Putamen (tissue), 1 donor: ENCODE results near the gene FAM131B.

ENCODE experiments used
- DNase-seq: peaks from one replicate; pipeline ENCODE4 v3.0.0-alpha.2; 2016; ENCODE audit warnings: low spot score

Gene FAM131B

DNA sequence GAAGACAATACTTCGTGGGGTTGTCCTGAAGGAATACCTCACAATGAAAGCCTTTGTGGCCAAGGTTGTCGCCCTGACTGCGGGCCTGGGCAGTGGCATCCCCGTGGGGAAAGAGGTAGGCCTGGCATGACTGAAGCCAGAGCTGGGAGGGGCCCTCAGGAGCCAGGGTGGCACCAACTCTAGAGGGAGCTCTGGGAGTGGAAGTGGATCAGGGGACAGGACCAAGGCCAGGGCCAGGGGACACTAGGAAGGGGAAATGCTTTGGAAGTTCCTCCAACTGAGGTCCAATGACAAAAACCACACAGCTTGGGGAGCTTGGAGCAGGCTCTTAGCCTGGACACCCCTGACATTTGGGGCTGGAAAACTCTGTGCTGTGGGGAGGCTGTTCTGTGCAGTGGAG is 40.8 kb downstream of the FAM131B start:
- no peak for DNase-seq

- no peak for DNase-seq
Observed at GRCh38 chr7:143321242-143321641, 41.3 kb downstream of the FAM131B start.

- DNase-seq = no peak
Observed at GRCh38 chr7:143320620-143321019, 41.9 kb downstream of the FAM131B start.

GRCh38 chr7:143318661-143319060 is 43.9 kb downstream of the FAM131B start:
- DNase-seq = no peak

GRCh38 chr7:143316492-143316891 is 46.0 kb downstream of the FAM131B start:
- peak; percentile 66 for DNase-seq

DNA sequence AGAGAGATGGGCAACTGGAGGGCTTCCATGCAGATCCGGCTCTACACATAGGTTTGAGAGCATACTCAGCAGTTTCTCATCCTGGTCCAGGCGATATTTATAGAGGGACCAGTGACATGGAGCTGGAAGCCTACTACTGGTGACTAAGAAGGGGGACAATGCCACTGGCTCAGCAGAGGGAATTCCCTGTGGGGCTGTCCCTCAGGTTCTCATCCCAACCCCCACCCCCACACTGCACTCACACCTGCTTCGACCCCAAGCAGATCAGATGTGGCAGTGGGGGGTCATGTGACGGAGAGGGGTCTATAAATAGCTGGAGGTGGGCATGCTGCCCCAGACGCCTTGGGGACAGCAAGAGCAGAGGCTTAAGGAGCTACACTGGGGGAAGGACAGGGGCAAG is 46.7 kb downstream of the FAM131B start, which contains the start of gene CLCN1:
Gene CLCN1 (plus strand): TSS at position 336 of the 400 bp plus-strand sequence. CDS start 102 bp downstream, outside the sequence.
- DNase-seq = no peak

- DNase-seq = no peak
Observed at GRCh38 chr7:143314127-143314526, 48.4 kb downstream of the FAM131B start.

GRCh38 chr7:143308632-143309031 is 53.9 kb downstream of the FAM131B start:
- no peak for DNase-seq

- no peak for DNase-seq
Observed at GRCh38 chr7:143305423-143306070, 57.0 kb downstream of the FAM131B start.

GRCh38 chr7:143304938-143305337 is 57.6 kb downstream of the FAM131B start:
- no peak for DNase-seq

DNA sequence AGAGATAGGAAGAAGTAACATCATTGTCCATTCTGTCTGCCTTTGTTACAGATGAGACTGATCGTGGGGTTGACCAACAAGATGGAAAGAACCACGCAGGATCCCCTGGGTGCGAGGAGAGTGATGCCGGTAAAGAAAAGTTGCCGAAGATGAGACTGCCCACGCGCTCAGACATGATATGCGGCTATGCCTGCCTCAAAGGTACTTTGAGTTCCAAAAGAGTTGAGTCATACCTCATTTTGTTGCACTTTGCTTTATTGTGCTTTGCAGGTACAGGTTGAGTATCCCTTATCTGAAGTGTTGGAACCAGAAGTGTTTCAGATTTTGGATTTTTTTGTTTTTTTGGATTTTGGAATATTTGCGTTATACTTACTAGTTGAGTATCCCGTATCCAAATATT is 58.8 kb downstream of the FAM131B start:
- DNase-seq = no peak
